HL-60 (cell line): ENCODE data around the gene HCN2.

ENCODE experiments used
- DNase-seq, 2 experiments: peaks; one replicate each; pipeline ENCODE4 v3.0.0-alpha.2; 2010 to 2020; ENCODE audit warnings: low read depth in 1 of 2, low spot score in 1 of 2
- H3K27ac ChIP-seq: fragments of 250-450 bp; sonication (Bioruptor Pico); replicated peaks from 2 replicates; pipeline ENCODE4 v1.5.1; 2020; ENCODE audit warnings: mild to moderate bottlenecking, moderate library complexity
- H3K27me3 ChIP-seq: fragments of 250-450 bp; sonication (Bioruptor Pico); 2 replicates; pipeline ENCODE4 v1.5.1; 2021; ENCODE audit warnings: mild to moderate bottlenecking, moderate library complexity; ENCODE audit not compliant: insufficient read depth, poor library complexity, severe bottlenecking
- H3K4me3 ChIP-seq: replicated peaks from 2 replicates; pipeline ENCODE4 v1.5.1; 2011; ENCODE audit warnings: mild to moderate bottlenecking, control low read depth, low read length; ENCODE audit not compliant: insufficient read depth
- CTCF ChIP-seq: IDR thresholded peaks from one replicate; pipeline ENCODE4 v1.5.1; 2011; ENCODE audit warnings: low read length, control low read depth, inconsistent platforms; ENCODE audit not compliant: insufficient read depth
- GABPA ChIP-seq: IDR thresholded peaks from 2 replicates; pipeline ENCODE4 v1.6.1; 2012; ENCODE audit warnings: low read depth
- POLR2AphosphoS5 ChIP-seq: IDR thresholded peaks from 2 replicates; pipeline ENCODE4 v1.6.1; 2012; ENCODE audit warnings: low read depth
- REST ChIP-seq: IDR thresholded peaks from 2 replicates; pipeline ENCODE4 v1.6.1; 2012; ENCODE audit warnings: low read depth; ENCODE audit not compliant: insufficient replicate concordance
- SPI1 ChIP-seq: IDR thresholded peaks from 2 replicates; pipeline ENCODE4 v1.6.1; 2012; ENCODE audit warnings: low read depth, mild to moderate bottlenecking, borderline replicate concordance

The HCN2 gene

GRCh38 chr19:570937-571565 lies 18.6 kb upstream of the HCN2 start:
- Histone ChIP-seq H3K27me3 (no peaks in the 10 kb centered on the region), H3K27ac (peak overlapping the region; percentile 98), H3K4me3 (peak overlapping the region; percentile 52)
- TF ChIP-seq SPI1 (peak; percentile 72; the same call in 1 of the 2 replicates), REST (no peak), POLR2AphosphoS5 (peak; percentile 83)
- peak; percentile 84 to 87 for DNase-seq

GRCh38 chr19:571566-571974 lies 18.1 kb upstream of the HCN2 start:
- TF ChIP-seq CTCF (no peak), SPI1 (peak; percentile 9; the same call in 1 of the 2 replicates), POLR2AphosphoS5 (no peak; the same call in 1 of the 2 replicates), GABPA (no peak)
- Histone ChIP-seq H3K27me3 (no peaks in the 10 kb centered on the region), H3K27ac (peak overlapping the region; percentile 98), H3K4me3 (peak overlapping the region; percentile 52)
- peak; percentile 79 to 80 for DNase-seq

- peak; percentile 96 to 98 for DNase-seq
- TF ChIP-seq GABPA (no peak), REST (peak; percentile 33), POLR2AphosphoS5 (peak; percentile 95; the same call in 1 of the 2 replicates)
- peak within 1 kb of the TSS; percentile 98 for H3K27ac ChIP-seq
- H3K27me3 ChIP-seq: no peaks in the 10 kb centered on the region
- peak within 1 kb of the TSS; percentile 95 for H3K4me3 ChIP-seq
Measured at GRCh38 chr19:572140-572742, 17.4 kb upstream of the HCN2 start, which contains the start of gene BSG. BSG (plus strand) TSS chr19:572596; CDS start chr19:572635, 39 bp downstream.

GRCh38 chr19:572743-573518 lies 16.8 kb upstream of the HCN2 start:
- peak in 1 of 2 experiments; percentile 23 for DNase-seq
- peak overlapping the region; percentile 95 for H3K4me3 ChIP-seq
- TF ChIP-seq CTCF (no peak), REST (no peak), SPI1 (no peak), GABPA (no peak), POLR2AphosphoS5 (no peak)
- peak overlapping the region; percentile 98 for H3K27ac ChIP-seq
- no peaks in the 10 kb centered on the region for H3K27me3 ChIP-seq
